H9 (cell line): ENCODE measurements around the gene KIF6. TPM values are rescaled to one million over a fixed set of nuclear protein-coding genes. Genes with fewer than 3 reads are reported as not detected.

Experiments used
- DNase-seq: peaks from one replicate; pipeline ENCODE4 v3.0.0-alpha.2; 2017
- H2AFZ ChIP-seq: one replicate; pipeline ENCODE4 v1.6.1; 2013; ENCODE audit warnings: mild to moderate bottlenecking, low read length, control low read depth, moderate library complexity
- H2AK5ac ChIP-seq: 2 replicates; pipeline ENCODE4 v1.6.1; 2013; ENCODE audit warnings: low read length, control low read depth, mixed read lengths; ENCODE audit not compliant: insufficient read length
- H2BK120ac ChIP-seq: one replicate; pipeline ENCODE4 v1.6.1; 2013; ENCODE audit warnings: low read depth, mild to moderate bottlenecking, low read length, control low read depth, inconsistent platforms; ENCODE audit not compliant: poor library complexity, severe bottlenecking
- H2BK12ac ChIP-seq: 2 replicates; pipeline ENCODE4 v1.6.1; 2013; ENCODE audit warnings: low read length, control low read depth, mixed read lengths, low read depth; ENCODE audit not compliant: insufficient read length
- H2BK15ac ChIP-seq: 2 replicates; pipeline ENCODE4 v1.6.1; 2013; ENCODE audit warnings: low read depth, low read length, control low read depth
- H2BK20ac ChIP-seq: one replicate; pipeline ENCODE4 v1.6.1; 2013; ENCODE audit warnings: low read depth, mild to moderate bottlenecking, low read length, control low read depth, inconsistent platforms; ENCODE audit not compliant: poor library complexity, severe bottlenecking
- H2BK5ac ChIP-seq: 2 replicates; pipeline ENCODE4 v1.6.1; 2013; ENCODE audit warnings: low read length, control low read depth, mixed read lengths; ENCODE audit not compliant: insufficient read length
- H3K14ac ChIP-seq: 2 replicates; pipeline ENCODE4 v1.6.1; 2013; ENCODE audit warnings: low read length, control low read depth; ENCODE audit not compliant: insufficient read depth
- H3K18ac ChIP-seq: 2 replicates; pipeline ENCODE4 v1.6.1; 2013; ENCODE audit warnings: low read depth, mild to moderate bottlenecking, mixed read lengths, low read length, control low read depth; ENCODE audit not compliant: insufficient read length
- H3K23ac ChIP-seq: 2 replicates; pipeline ENCODE4 v1.6.1; 2013; ENCODE audit warnings: low read length, control low read depth, mixed read lengths, low read depth; ENCODE audit not compliant: insufficient read length
- H3K23me2 ChIP-seq: 2 replicates; pipeline ENCODE4 v1.6.1; 2013; ENCODE audit warnings: low read depth, mild to moderate bottlenecking, mixed read lengths, low read length, control low read depth; ENCODE audit not compliant: insufficient read length, poor library complexity, severe bottlenecking
- H3K27ac ChIP-seq: 2 replicates; pipeline ENCODE4 v1.5.1; 2013; ENCODE audit warnings: low read length, control low read depth, mixed read lengths, low read depth; ENCODE audit not compliant: insufficient read length
- H3K27me3 ChIP-seq: 2 replicates; pipeline ENCODE4 v1.6.1; 2013; ENCODE audit warnings: low read length, control low read depth, inconsistent platforms; ENCODE audit not compliant: insufficient read depth
- H3K4ac ChIP-seq: 2 replicates; pipeline ENCODE4 v1.6.1; 2013; ENCODE audit warnings: low read depth, mild to moderate bottlenecking, control low read depth, inconsistent platforms, low read length, moderate library complexity
- H3K4me1 ChIP-seq: 2 replicates; pipeline ENCODE4 v1.6.1; 2013; ENCODE audit warnings: low read length, control low read depth, inconsistent platforms; ENCODE audit not compliant: insufficient read depth
- H3K4me2 ChIP-seq: 2 replicates; pipeline ENCODE4 v1.6.1; 2013; ENCODE audit warnings: low read length, control low read depth, mixed read lengths; ENCODE audit not compliant: insufficient read length, insufficient read depth
- H3K56ac ChIP-seq: 2 replicates; pipeline ENCODE4 v1.6.1; 2013; ENCODE audit warnings: low read depth, mild to moderate bottlenecking, mixed read lengths, low read length, control low read depth; ENCODE audit not compliant: insufficient read length
- H3K79me1 ChIP-seq: 2 replicates; pipeline ENCODE4 v1.6.1; 2013; ENCODE audit warnings: low read depth, mild to moderate bottlenecking, moderate library complexity, low read length, control low read depth, inconsistent platforms; ENCODE audit not compliant: insufficient read depth, poor library complexity, severe bottlenecking
- H3K79me2 ChIP-seq: 2 replicates; pipeline ENCODE4 v1.6.1; 2013; ENCODE audit warnings: low read length, control low read depth, inconsistent platforms; ENCODE audit not compliant: insufficient read depth
- H3K9ac ChIP-seq: 2 replicates; pipeline ENCODE4 v1.6.1; 2013; ENCODE audit warnings: low read length, control low read depth, mixed read lengths; ENCODE audit not compliant: insufficient read length; ENCODE audit errors: extremely low read depth
- H3K9me3 ChIP-seq: one replicate; pipeline ENCODE4 v1.6.1; 2013; ENCODE audit warnings: low read depth, low read length, inconsistent platforms; ENCODE audit not compliant: control insufficient read depth
- H3T11ph ChIP-seq: one replicate; pipeline ENCODE4 v1.6.1; 2013; ENCODE audit warnings: mild to moderate bottlenecking, low read length, control low read depth, inconsistent platforms
- H4K20me1 ChIP-seq: one replicate; pipeline ENCODE4 v1.6.1; 2013; ENCODE audit not compliant: control insufficient read depth, insufficient read length, insufficient read depth
- H4K5ac ChIP-seq: 2 replicates; pipeline ENCODE4 v1.6.1; 2013; ENCODE audit warnings: low read depth, mild to moderate bottlenecking, mixed read lengths, low read length, control low read depth; ENCODE audit not compliant: insufficient read length
- H4K8ac ChIP-seq: replicated peaks from 2 replicates; pipeline ENCODE4 v1.6.1; 2013; ENCODE audit warnings: low read length, control low read depth, mixed read lengths, low read depth; ENCODE audit not compliant: insufficient read length
- H4K91ac ChIP-seq: 2 replicates; pipeline ENCODE4 v1.6.1; 2013; ENCODE audit warnings: low read depth, mild to moderate bottlenecking, moderate library complexity, mixed read lengths, low read length, control low read depth; ENCODE audit not compliant: insufficient read length
- H3K27ac Mint-ChIP-seq, 3 experiments: 2 replicates in 2 of 3; 3 replicates in 1 of 3; pipeline ENCODE4 v1.8.0; 2020 to 2021; ENCODE audit warnings: mixed read lengths in 3 of 3, mild to moderate bottlenecking in 1 of 3, moderate library complexity in 1 of 3
- H3K27me3 Mint-ChIP-seq: 2 replicates; pipeline ENCODE4 v1.8.0; 2021; ENCODE audit warnings: low read depth, mild to moderate bottlenecking, moderate library complexity, mixed read lengths
- H3K36me3 Mint-ChIP-seq, 3 experiments: 2 replicates in 2 of 3; 3 replicates in 1 of 3; pipeline ENCODE4 v1.8.0; 2020 to 2021; ENCODE audit warnings: low read depth in 3 of 3, mixed read lengths in 3 of 3; ENCODE audit not compliant: insufficient read depth in 1 of 3
- H3K4me1 Mint-ChIP-seq, 2 experiments: 2 replicates each; pipeline ENCODE4 v1.8.0; 2020; ENCODE audit warnings: mixed read lengths in 2 of 2
- H3K4me3 Mint-ChIP-seq, 2 experiments: 2 replicates in 1 of 2; 3 replicates in 1 of 2; pipeline ENCODE4 v1.8.0; 2020 to 2021; ENCODE audit warnings: mild to moderate bottlenecking in 2 of 2, mixed read lengths in 2 of 2, moderate library complexity in 1 of 2
- H3K9me3 Mint-ChIP-seq, 2 experiments: 2 replicates in 1 of 2; 3 replicates in 1 of 2; pipeline ENCODE4 v1.8.0; 2020; ENCODE audit warnings: mild to moderate bottlenecking in 2 of 2, mixed read lengths in 2 of 2, moderate library complexity in 1 of 2
- CTCF ChIP-seq: fragments of 200-600 bp; sonication (generic); conservative IDR thresholded peaks from 3 replicates; pipeline ENCODE4 v1.8.0; 2021; ENCODE audit warnings: antibody characterized with exemption, mild to moderate bottlenecking
- WGBS: extraction: QIAGEN DNeasy Blood & Tissue Kit; methylation state at CpG from one replicate; pipeline ENCODE4 v1.1.7; 2013; ENCODE audit warnings: missing lambda C conversion rate, low lambda C conversion rate, mixed read lengths; ENCODE audit not compliant: insufficient read length; ENCODE audit errors: extremely low coverage; 5-methylcytosine and 5-hydroxymethylcytosine counted together
- total RNA-seq: library from RNA; stranded (reverse); gene quantifications from 2 replicates; pipeline ENCODE4 v1.2.1, GENCODE V29; 2021

The KIF6 gene
- total RNA-seq, 1 experiment from 2014 or later = 0.63 TPM

DNA sequence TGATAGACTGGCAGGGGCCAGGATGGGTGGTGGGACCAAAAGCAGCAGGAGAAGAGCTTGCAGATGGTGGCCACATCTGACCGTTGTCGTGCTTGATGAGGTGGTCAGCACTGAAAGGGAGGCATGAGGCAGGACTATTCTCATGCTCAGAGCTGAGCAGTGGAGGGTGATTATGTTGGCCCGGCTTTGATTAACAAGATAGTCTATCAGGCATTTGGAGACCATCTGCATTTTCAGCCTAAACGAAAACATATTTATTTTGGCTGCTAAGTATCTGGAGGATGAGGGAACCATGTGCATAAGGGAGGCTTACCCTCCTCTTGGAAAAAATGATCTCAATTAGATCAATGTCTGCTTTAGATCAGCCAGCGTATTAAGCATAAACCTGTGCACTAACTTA, 261.1 kb downstream of the KIF6 start:
- TF ChIP-seq CTCF = no peak
- no peak overlapping the region for H3K4me2 ChIP-seq
- no peak overlapping the region for H2AFZ ChIP-seq
- H2BK5ac ChIP-seq = no peak overlapping the region
- Mint-ChIP-seq H3K36me3 (peaks cover 0 to 3% (median 0%) of the 10 kb centered on the region in 3 experiments; a peak in 1 of 7 replicates), H3K9me3 (peaks cover 3% of the 10 kb centered on the region in 2 experiments; a peak in 3 of 5 replicates), H3K27me3 (no peaks in the 10 kb centered on the region; the same call in 1 of the 2 replicates), H3K4me1 (no peaks in the 10 kb centered on the region), H3K4me3 (no peak overlapping the region), H3K27ac (no peak overlapping the region)
- no peak overlapping the region for H3K18ac ChIP-seq
- H2BK12ac ChIP-seq = no peak overlapping the region
- no peaks in the 10 kb centered on the region for H3K9me3 ChIP-seq
- H2AK5ac ChIP-seq = no peak overlapping the region
- DNase-seq = no peak
- H3K4ac ChIP-seq = no peak overlapping the region
- no peaks in the 10 kb centered on the region for H3K79me2 ChIP-seq
- H2BK20ac ChIP-seq = no peak overlapping the region
- H4K91ac ChIP-seq = no peak overlapping the region
- H3K9ac ChIP-seq = no peak overlapping the region
- H3K23ac ChIP-seq = no peak overlapping the region
- no peak overlapping the region for H3K56ac ChIP-seq
- no peaks in the 10 kb centered on the region for H3K23me2 ChIP-seq
- H2BK120ac ChIP-seq = no peak overlapping the region
- no peak overlapping the region for H3T11ph ChIP-seq
- WGBS = no CpG with 5 or more reads among the region's 5 CpGs
- H3K4me1 ChIP-seq = no peaks in the 10 kb centered on the region
- no peak overlapping the region for H4K8ac ChIP-seq
- peak overlapping the region; percentile 43; the same call in 1 of the 2 replicates for H2BK15ac ChIP-seq
- no peak overlapping the region for H4K5ac ChIP-seq
- H3K27me3 ChIP-seq = no peaks in the 10 kb centered on the region
- H4K20me1 ChIP-seq = no peaks in the 10 kb centered on the region
- H3K79me1 ChIP-seq = no peaks in the 10 kb centered on the region
- H3K14ac ChIP-seq = no peak overlapping the region
- H3K27ac ChIP-seq = no peak overlapping the region
